ENCODE data around the gene CDK11B.
"Not testable (repeated sequence)": the region's sequence is repeated elsewhere in the genome, so short reads cannot be mapped to it uniquely, and the experiment has no call there.

CDK11B gene

DNA sequence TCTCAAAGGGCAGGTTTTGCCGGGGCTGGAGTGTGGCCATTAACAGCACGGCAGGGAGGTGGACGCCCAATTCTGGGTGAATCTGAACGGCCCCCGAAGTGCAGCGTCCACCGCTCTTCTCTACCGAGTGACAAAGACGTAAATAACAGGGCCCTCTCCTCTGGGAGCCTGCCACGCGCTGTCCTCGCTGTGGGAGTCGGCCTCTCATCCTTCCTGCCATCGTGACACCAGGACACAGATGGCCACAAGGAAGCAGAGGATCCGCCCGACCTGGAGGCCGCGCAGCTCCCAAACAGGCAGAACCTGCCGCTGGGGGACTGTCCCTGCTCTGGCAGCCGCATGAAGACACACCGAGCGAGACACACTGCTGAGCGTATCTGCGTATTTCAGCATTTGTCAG, 12.1 kb upstream of the CDK11B start:
- no peak overlapping the region for H3K4me3 ChIP-seq (replicated peaks; ENCODE audit: low read depth, low read length)
- DNase-seq (ENCODE audit: low read depth) = no peak
- TF ChIP-seq, protein P1, sequence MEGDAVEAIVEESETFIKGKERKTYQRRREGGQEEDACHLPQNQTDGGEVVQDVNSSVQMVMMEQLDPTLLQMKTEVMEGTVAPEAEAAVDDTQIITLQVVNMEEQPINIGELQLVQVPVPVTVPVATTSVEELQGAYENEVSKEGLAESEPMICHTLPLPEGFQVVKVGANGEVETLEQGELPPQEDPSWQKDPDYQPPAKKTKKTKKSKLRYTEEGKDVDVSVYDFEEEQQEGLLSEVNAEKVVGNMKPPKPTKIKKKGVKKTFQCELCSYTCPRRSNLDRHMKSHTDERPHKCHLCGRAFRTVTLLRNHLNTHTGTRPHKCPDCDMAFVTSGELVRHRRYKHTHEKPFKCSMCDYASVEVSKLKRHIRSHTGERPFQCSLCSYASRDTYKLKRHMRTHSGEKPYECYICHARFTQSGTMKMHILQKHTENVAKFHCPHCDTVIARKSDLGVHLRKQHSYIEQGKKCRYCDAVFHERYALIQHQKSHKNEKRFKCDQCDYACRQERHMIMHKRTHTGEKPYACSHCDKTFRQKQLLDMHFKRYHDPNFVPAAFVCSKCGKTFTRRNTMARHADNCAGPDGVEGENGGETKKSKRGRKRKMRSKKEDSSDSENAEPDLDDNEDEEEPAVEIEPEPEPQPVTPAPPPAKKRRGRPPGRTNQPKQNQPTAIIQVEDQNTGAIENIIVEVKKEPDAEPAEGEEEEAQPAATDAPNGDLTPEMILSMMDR (IDR thresholded peaks at IDR 0.05; ENCODE audit: low read length, missing control alignments) = no peak

DNA sequence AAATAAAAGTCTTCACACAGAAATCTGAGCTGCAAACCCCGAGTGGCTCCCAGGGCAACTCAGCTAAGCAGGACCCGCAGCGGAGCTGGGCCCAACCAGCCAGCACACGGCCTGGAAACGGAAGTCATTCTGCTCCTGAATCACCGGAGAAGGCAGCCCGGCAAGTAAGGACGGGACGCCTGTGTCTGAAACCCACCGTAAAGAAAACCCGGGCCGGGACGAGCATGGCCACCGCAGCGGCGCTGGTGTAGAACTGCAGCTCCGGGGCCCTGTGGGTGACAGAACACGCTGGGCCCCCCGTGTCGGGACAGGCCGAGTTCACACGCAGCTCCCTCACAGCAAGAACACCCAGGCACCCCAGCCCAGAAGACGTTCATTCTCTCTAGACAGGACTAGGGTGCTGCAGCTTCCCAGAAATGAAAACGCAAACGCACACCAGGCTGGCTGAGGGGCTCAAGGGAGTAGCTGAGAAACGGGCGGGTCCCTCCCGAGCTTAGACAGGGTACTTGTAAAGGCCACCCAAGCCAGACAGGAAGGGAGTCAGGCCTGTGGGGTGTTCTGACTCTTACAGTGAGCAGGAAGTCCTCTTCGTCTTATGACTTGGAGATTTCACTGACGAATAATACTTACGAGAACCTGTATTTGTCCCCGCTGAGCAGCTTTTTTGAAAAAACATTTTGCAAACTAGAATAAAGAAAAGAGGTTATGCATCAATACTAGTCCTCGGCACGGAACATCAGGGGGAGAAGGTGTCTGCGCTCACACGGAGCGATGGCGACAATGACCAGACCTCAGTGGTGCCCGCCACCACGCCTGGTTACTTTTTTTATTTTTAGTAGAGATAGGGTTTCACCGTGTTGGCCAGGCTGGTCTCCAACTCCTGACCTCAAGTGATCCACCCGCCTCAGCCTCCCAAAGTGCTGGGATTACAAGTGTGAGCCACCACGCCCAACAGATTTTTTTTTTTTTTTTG, 10.9 kb upstream of the CDK11B start:
- no peak for DNase-seq (ENCODE audit: low read depth)
- TF ChIP-seq, protein P1 (IDR thresholded peaks at IDR 0.05; ENCODE audit: low read length, missing control alignments) = no peak
- no peak overlapping the region for H3K4me3 ChIP-seq (replicated peaks; ENCODE audit: low read depth, low read length)

DNA sequence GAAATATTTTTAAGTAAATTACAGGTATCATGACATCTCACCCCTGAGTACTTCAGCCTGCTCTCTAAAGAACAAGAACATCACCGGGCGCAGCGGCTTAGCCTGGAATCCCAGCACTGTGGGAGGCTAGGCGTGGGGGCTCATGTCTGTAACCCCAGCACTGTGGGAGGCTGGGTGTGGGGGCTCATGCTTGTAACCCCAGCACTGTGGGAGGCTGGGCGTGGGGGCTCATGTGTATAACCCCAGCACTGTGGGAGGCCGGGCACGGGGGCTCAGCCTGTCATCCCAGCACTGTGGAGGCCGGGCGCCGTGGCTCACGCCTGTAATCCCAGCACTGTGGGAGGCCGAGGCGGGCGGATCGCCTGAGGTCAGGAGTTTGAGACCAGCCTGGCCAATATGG, 7.7 kb upstream of the CDK11B start:
- TF ChIP-seq, protein P1 (IDR thresholded peaks at IDR 0.05; ENCODE audit: low read length, missing control alignments) = no peak
- no peak for DNase-seq (ENCODE audit: low read depth)
- no peak overlapping the region for H3K4me3 ChIP-seq (replicated peaks; ENCODE audit: low read depth, low read length)

DNA sequence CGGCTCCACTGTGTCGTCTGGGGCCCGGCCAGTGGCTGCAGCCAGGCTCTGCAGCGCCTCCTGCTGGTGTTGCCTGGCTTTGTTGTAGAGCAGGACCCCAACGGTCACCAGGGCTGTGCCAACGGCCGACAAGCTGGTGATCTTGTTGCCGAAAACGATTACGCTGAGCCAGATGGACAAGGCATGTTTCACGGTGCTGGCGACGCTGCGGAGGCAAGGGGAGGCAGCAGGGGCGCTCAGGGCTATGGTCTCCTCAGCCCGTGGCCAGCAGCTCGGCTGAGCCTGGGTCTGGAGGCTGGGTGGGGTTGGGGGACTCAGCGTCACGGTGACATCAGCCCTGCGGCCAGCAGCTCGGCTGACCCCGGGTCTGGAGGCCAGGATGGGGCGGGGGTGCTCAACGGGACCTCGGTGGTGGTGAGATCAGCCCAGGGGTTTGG, 7.0 kb upstream of the CDK11B start:
- no peak overlapping the region for H3K4me3 ChIP-seq (replicated peaks; ENCODE audit: low read depth, low read length)
- TF ChIP-seq, protein P1 (IDR thresholded peaks at IDR 0.05; ENCODE audit: low read length, missing control alignments) = peak; percentile 37
- no peak for DNase-seq (ENCODE audit: low read depth)

DNA sequence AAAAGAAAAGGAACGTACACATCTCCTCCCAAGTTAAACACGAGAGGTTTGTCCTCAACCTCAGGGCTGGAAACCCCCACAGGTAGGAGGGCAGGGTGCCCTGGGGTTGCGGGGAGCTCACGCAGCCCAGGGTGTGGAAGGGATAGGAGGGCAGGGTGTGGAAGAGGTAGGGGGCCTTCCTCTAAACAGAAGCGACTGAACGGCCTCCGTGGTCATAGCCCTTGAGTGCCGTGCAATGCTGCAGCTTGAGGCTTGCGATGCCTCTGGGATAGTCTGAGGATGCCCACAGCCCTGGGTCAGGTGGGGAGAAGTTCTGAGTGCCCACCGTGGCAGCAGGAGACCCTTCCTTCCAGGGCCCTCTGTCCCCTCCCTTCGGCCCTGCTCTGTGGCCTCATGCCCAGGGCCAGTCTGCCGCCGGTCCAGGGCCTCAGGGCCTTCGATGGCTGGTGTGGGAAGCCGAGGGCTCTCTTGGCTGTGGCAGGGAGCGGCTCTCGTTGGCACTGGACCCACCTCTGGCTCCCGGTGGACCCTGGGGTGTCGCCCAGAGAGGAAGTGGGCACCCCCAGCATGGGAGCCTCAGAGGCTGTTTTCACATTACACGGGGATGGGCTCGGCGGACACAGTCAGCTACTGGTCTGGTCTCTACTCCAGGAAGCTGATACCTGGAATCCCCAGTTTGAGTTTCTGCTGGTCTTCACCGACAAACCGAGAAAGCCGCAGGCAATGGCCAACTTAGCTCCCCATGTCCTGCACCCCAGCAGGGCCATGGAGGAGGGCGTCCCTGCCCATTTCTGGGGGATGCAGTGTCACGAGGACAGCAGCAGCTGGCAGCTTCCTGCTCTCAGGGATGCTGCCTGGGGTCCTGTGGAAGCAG, 6.4 kb upstream of the CDK11B start:
- DNase-seq (ENCODE audit: low read depth) = no peak
- TF ChIP-seq, protein P1 (IDR thresholded peaks at IDR 0.05; ENCODE audit: low read length, missing control alignments) = no peak
- no peak overlapping the region for H3K4me3 ChIP-seq (replicated peaks; ENCODE audit: low read depth, low read length)

DNA sequence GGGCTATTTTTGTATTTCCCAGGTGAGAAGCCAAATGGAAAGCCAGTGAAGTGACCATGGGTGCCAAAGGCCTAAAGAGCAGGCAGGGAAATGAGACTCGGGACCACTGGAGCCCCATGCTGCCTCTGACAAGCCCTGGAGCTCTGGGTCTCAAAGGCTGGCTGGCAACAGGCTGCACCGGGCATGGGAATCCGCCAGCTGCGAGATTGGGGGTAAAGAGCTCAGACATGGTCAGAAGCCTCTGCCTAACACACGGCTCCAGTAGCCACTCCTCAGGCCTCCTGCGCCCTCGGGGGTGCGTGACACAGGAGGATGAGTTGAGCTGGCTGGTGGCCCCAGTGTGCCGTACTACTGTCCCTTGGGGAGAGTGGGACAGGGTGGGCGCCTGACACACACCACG, 5.5 kb upstream of the CDK11B start:
- not testable (repeated sequence) for DNase-seq (ENCODE audit: low read depth); H3K4me3 ChIP-seq (replicated peaks; ENCODE audit: low read depth, low read length)

DNA sequence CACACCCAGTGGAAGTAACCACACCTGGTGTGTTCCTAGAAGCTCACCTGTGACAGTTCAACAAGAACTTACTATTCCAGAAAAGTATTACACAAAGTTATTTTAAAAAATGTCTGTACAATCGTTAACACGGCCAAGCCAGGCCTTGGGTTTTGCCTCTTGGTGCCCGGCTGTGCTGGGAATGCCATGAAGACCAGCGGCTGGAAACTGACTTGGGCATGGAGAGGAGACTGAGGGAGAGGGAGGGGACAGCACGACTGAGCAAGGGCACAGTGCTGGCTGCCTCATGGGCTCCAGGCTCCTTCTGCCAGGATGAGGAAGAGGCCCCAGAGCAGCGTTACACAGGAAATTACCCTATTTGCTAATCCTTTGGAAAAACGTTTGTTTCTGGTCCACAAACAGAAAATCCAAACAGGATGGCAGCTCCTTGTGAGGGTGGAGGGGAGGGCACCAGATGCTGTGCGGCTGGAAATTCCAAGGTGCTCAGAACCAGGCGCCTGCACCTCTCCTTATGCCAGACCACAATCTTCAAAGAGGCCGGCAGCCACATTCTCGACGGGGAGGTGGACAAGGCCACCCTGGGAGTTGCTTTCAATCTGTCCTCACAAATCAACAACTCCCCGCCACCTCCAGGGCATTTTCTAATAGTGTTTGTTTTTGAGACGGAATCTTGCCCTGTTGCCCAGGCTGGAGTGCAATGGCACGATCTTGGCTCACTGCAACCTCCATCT, 4.2 kb upstream of the CDK11B start:
- DNase-seq (ENCODE audit: low read depth); H3K4me3 ChIP-seq (replicated peaks; ENCODE audit: low read depth, low read length): not testable (repeated sequence)

DNA sequence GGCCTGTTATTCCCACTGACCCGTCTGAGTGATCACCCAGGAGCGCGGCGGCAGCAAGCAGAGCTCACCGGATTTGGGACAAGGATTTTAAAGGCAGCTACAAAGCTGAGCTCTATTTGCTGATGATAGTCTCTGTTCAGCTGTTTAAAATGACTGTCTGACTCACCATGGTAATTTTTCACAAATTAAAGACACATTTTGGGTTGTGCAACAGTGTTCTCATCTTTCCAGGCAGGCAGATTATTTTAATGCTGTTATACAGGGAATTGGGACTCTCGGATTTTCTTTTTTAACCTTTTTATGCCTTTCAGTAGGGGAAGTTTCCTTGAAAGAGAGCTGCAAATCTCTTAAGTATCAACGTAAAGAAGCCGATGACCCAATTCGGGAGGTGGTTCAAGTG, 3.6 kb upstream of the CDK11B start:
- not testable (repeated sequence) for H3K4me3 ChIP-seq (replicated peaks; ENCODE audit: low read depth, low read length); DNase-seq (ENCODE audit: low read depth)

DNA sequence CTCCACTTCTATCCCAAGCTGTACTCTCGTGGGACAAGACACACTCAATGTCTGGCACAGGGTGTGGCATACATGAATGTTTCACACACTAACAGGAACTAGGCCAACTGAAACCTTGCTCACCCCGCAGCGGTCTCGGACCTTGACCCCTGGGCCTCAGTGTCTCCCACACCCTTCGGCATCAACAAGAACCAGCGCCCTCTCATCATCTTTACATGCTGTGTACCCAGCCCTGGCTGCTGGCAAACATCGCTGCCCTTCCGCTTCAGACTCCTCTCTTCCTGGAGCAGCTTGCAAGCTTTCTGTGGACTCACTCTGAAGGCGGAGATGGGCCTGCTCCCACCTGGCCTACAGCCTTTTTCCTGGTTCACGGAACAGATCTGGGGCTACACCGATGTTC, 10.5 kb downstream of the CDK11B start:
- H3K4me3 ChIP-seq (replicated peaks; ENCODE audit: low read depth, low read length); DNase-seq (ENCODE audit: low read depth): not testable (repeated sequence)

DNA sequence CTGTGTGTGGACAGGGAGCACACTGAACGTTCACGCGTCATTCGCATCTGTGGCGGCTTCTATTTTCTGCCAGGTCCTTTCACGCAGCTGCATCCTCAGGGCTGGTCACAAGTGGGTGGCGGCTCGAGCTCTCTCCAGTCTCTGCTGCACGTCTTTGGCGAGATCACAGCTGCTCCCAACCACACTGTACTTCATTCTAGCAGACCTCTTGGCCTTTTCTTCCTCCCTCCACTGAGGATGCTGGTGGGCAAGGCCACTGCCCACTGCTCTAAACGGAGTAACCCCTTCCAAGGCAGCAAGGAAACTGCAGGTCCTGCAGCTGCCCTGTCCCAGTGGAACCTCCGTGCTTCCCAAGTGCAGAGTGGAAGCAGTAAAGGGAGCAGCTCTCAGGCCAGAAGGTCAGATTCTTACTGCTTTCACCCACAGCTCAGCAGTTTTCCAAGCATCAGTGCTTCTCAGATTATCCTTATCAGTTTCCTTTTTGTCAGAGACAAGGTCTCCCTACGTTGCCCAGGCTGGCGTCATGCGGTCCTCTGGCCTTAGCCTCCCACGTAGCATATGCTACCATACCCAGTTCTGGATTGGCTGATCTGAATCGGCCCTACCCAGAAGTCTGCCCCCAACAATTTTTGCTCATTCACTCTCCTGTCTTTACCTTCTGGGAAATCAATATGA, 11.1 kb downstream of the CDK11B start:
- H3K4me3 ChIP-seq (replicated peaks; ENCODE audit: low read depth, low read length); DNase-seq (ENCODE audit: low read depth): not testable (repeated sequence)

DNA sequence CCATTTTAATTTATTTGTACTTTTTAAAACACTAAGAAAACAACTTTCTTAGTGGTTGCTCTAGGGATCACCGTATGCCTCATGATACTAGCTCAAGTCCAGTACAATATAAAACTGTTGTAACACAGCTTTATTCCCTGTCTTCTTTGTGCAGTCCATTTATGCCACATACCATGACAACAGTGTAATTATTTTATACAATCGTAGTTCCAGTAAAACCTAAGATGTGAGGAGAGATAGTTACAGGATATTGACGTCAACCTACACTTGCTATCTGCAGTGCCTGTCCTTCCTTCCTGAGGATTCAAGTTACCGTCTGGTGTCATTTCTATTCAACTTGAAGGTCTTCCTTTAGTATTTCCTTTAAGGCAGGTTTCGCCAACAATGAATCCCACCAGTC, 12.5 kb downstream of the CDK11B start:
- H3K4me3 ChIP-seq (replicated peaks; ENCODE audit: low read depth, low read length); DNase-seq (ENCODE audit: low read depth): not testable (repeated sequence)

Measured in fibroblast of pulmonary artery (primary cell).